ENCODE results near the gene OGFOD3.
A peak's percentile ranks its signal among the peaks of the same experiment; 100 is the strongest.

GRCh38 chr17:82414548-82415281 lies 3.7 kb downstream of the OGFOD3 start:
- TF ChIP-seq CTCF (IDR thresholded peaks at IDR 0.05 in 4 of 5, conservative IDR thresholded peaks at IDR 0.05 in 1 of 5), result peak; percentile 74 to 86 (median 79)
- TF ChIP-seq POLR2A (IDR thresholded peaks at IDR 0.05), result no peak

Measured in gastrocnemius medialis (tissue), 4 donors.